Neuronal stem cell (in vitro differentiated cells): ENCODE measurements around the gene C14orf119.
A peak's percentile ranks its signal among the peaks of the same experiment; 100 is the strongest.
"Not testable (repeated sequence)": the region's sequence is repeated elsewhere in the genome, so short reads cannot be mapped to it uniquely, and the experiment has no call there.

Source experiments
- DNase-seq: peaks from one replicate; pipeline ENCODE4 v3.0.0-alpha.2; 2013; ENCODE audit warnings: low spot score
- H2AFZ ChIP-seq: one replicate; pipeline ENCODE4 v1.6.1; 2013; ENCODE audit warnings: mild to moderate bottlenecking, low read length, inconsistent platforms
- H2AK5ac ChIP-seq: 2 replicates; pipeline ENCODE4 v1.6.1; 2013; ENCODE audit warnings: low read depth, mild to moderate bottlenecking, inconsistent platforms, low read length, moderate library complexity, mixed read lengths
- H2BK120ac ChIP-seq: 2 replicates; pipeline ENCODE4 v1.6.1; 2013; ENCODE audit warnings: low read depth, mild to moderate bottlenecking, inconsistent platforms, low read length, moderate library complexity, mixed read lengths
- H2BK12ac ChIP-seq: one replicate; pipeline ENCODE4 v1.6.1; 2013; ENCODE audit warnings: low read length, inconsistent platforms
- H2BK15ac ChIP-seq: 2 replicates; pipeline ENCODE4 v1.6.1; 2013; ENCODE audit warnings: mild to moderate bottlenecking, low read length, inconsistent platforms, mixed read lengths
- H2BK5ac ChIP-seq: one replicate; pipeline ENCODE4 v1.6.1; 2013; ENCODE audit warnings: inconsistent platforms, mild to moderate bottlenecking, low read length, moderate library complexity
- H3K14ac ChIP-seq: one replicate; pipeline ENCODE4 v1.6.1; 2013; ENCODE audit warnings: low read length, inconsistent platforms
- H3K18ac ChIP-seq: 2 replicates; pipeline ENCODE4 v1.6.1; 2013; ENCODE audit warnings: low read length, inconsistent platforms
- H3K23ac ChIP-seq: 2 replicates; pipeline ENCODE4 v1.6.1; 2013; ENCODE audit warnings: low read depth, mild to moderate bottlenecking, mixed read lengths, low read length, inconsistent platforms; ENCODE audit not compliant: poor library complexity
- H3K27ac ChIP-seq: replicated peaks from 3 replicates; pipeline ENCODE4 v1.5.1; 2013; ENCODE audit warnings: low read length, inconsistent platforms
- H3K27me3 ChIP-seq, 3 experiments: 2 replicates each; pipeline ENCODE4 v1.6.1; 2013; ENCODE audit warnings: low read length in 3 of 3, mild to moderate bottlenecking in 2 of 3, inconsistent platforms in 1 of 3, low read depth in 1 of 3, mixed read lengths in 1 of 3, moderate library complexity in 1 of 3; ENCODE audit not compliant: control insufficient read depth in 3 of 3, insufficient read depth in 3 of 3
- H3K36me3 ChIP-seq, 2 donors: replicated peaks in 1 of 2; 2 replicates each; pipeline ENCODE4 v1.6.1; 2013; ENCODE audit warnings: low read length in 2 of 2; ENCODE audit not compliant: control insufficient read depth in 2 of 2, insufficient read depth in 2 of 2
- H3K4ac ChIP-seq: 2 replicates; pipeline ENCODE4 v1.6.1; 2013; ENCODE audit warnings: inconsistent platforms, mild to moderate bottlenecking, low read length, moderate library complexity
- H3K4me1 ChIP-seq, 2 donors: 1 replicate in 1 of 2; 2 replicates in 1 of 2; pipeline ENCODE4 v1.6.1; 2013; ENCODE audit warnings: low read length in 2 of 2, low read depth in 1 of 2; ENCODE audit not compliant: control insufficient read depth in 2 of 2, insufficient read depth in 1 of 2
- H3K4me2 ChIP-seq: one replicate; pipeline ENCODE4 v1.6.1; 2013; ENCODE audit warnings: mild to moderate bottlenecking, low read length, inconsistent platforms; ENCODE audit not compliant: insufficient read depth, poor library complexity, severe bottlenecking
- H3K4me3 ChIP-seq, 2 donors: 2 replicates each; pipeline ENCODE4 v1.5.1; 2013; ENCODE audit warnings: low read length in 2 of 2, mild to moderate bottlenecking in 2 of 2, inconsistent platforms in 1 of 2, moderate library complexity in 1 of 2
- H3K79me1 ChIP-seq: one replicate; pipeline ENCODE4 v1.6.1; 2013; ENCODE audit warnings: low read depth, mild to moderate bottlenecking, inconsistent platforms, low read length, moderate library complexity
- H3K9ac ChIP-seq: one replicate; pipeline ENCODE4 v1.6.1; 2013; ENCODE audit warnings: mild to moderate bottlenecking, low read depth, low read length, inconsistent platforms; ENCODE audit not compliant: poor library complexity
- H3K9me3 ChIP-seq, 2 donors: replicated peaks in 1 of 2; 2 replicates each; pipeline versions ENCODE3 to v1.6.1; 2013; ENCODE audit warnings: low read length in 2 of 2, mild to moderate bottlenecking in 2 of 2, inconsistent platforms in 1 of 2, low read depth in 1 of 2, mixed read lengths in 1 of 2, moderate library complexity in 1 of 2; ENCODE audit not compliant: control insufficient read depth in 2 of 2, insufficient read depth in 1 of 2
- H4K8ac ChIP-seq: one replicate; pipeline ENCODE4 v1.6.1; 2013; ENCODE audit warnings: low read depth, mild to moderate bottlenecking, inconsistent platforms, low read length, moderate library complexity
- H4K91ac ChIP-seq: one replicate; pipeline ENCODE4 v1.6.1; 2013; ENCODE audit warnings: low read length, low read depth, mild to moderate bottlenecking, inconsistent platforms; ENCODE audit not compliant: poor library complexity
- WGBS, 2 donors: extraction: QIAGEN DNeasy Blood & Tissue Kit; methylation state at CpG; one replicate each; pipeline ENCODE4 v1.1.7; 2013; ENCODE audit warnings: missing lambda C conversion rate in 2 of 2, mixed read lengths in 1 of 2; ENCODE audit not compliant: insufficient read length in 2 of 2, insufficient replicate concordance in 1 of 2; ENCODE audit errors: extremely low coverage in 2 of 2; 5-methylcytosine and 5-hydroxymethylcytosine counted together

C14orf119 gene

DNA sequence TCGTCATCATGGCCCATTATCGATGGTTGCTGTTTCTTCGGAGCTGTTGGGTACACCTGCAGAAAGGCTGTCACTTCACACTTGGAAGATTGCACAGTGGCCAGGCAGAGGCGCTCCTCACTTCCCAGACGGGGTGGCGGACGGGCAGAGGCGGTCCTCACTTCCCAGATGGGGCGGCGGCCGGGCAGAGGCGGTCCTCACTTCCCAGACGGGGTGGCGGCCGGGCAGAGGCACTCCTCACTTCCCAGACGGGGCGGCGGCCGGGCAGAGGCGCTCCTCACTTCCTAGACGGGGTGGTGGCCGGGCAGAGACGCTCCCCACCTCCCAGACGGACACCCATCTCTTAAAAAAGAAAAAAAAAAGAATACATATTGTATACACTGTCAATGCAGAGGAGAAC lies 12.9 kb downstream of the C14orf119 start:
- H2BK15ac ChIP-seq, H3K4me1 ChIP-seq, H2BK12ac ChIP-seq, H3K9me3 ChIP-seq, H4K8ac ChIP-seq, H3K23ac ChIP-seq, H2BK120ac ChIP-seq, H3K14ac ChIP-seq, H3K9ac ChIP-seq, H3K27ac ChIP-seq, H3K79me1 ChIP-seq, H2AK5ac ChIP-seq, H3K36me3 ChIP-seq, H3K18ac ChIP-seq, DNase-seq, H2BK5ac ChIP-seq, H3K4me2 ChIP-seq, H4K91ac ChIP-seq, H3K4me3 ChIP-seq, H3K4ac ChIP-seq, H2AFZ ChIP-seq: not testable (repeated sequence)
- peaks cover 0 to 12% (median 0%) of the 10 kb centered on the region in 3 experiments for H3K27me3 ChIP-seq
- no CpG with 5 or more reads among the region's 24 CpGs for WGBS, 2 donors

DNA sequence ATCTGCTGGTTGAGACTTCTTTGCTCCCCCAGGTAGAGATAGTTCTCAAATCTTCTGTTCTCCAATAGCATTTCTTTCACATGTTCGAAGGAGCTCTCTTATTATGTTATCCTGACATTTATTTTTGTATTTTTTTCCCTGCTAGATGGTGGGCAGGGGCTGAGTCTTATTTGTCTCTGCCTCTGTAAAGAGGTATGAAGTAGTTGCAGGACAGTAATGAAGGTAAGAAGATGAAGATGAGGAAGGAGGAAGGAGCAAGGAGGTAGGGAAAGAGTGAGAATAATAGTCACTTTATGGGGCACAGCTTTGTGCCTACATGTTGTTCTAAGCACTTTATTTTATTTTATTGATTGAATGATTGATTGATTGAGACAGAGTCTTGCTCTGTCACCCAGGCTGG lies 14.5 kb downstream of the C14orf119 start:
- no peak overlapping the region for H2BK15ac ChIP-seq
- WGBS, 2 donors: no CpG with 5 or more reads among the region's 1 CpG
- H2BK12ac ChIP-seq: no peak overlapping the region
- no peak overlapping the region for H3K4ac ChIP-seq
- H2BK5ac ChIP-seq: no peak overlapping the region
- H4K91ac ChIP-seq: no peak overlapping the region
- H4K8ac ChIP-seq: no peak overlapping the region
- peaks cover 9 to 10% of the 10 kb centered on the region in 2 donors for H3K4me1 ChIP-seq
- H3K36me3 ChIP-seq: no peaks in the 10 kb centered on the region
- DNase-seq: no peak
- H2AFZ ChIP-seq: no peak overlapping the region
- peaks cover 0 to 12% (median 0%) of the 10 kb centered on the region in 3 experiments for H3K27me3 ChIP-seq
- no peak overlapping the region for H3K4me2 ChIP-seq
- H3K23ac ChIP-seq: no peak overlapping the region
- H3K18ac ChIP-seq: no peak overlapping the region
- H3K9ac ChIP-seq: no peak overlapping the region
- H2BK120ac ChIP-seq: no peak overlapping the region
- H3K27ac ChIP-seq: no peak overlapping the region
- H2AK5ac ChIP-seq: no peak overlapping the region
- no peaks in the 10 kb centered on the region for H3K79me1 ChIP-seq
- peaks cover 0 to 2% of the 10 kb centered on the region in 2 donors for H3K9me3 ChIP-seq
- no peak overlapping the region for H3K14ac ChIP-seq
- no peak overlapping the region for H3K4me3 ChIP-seq

DNA sequence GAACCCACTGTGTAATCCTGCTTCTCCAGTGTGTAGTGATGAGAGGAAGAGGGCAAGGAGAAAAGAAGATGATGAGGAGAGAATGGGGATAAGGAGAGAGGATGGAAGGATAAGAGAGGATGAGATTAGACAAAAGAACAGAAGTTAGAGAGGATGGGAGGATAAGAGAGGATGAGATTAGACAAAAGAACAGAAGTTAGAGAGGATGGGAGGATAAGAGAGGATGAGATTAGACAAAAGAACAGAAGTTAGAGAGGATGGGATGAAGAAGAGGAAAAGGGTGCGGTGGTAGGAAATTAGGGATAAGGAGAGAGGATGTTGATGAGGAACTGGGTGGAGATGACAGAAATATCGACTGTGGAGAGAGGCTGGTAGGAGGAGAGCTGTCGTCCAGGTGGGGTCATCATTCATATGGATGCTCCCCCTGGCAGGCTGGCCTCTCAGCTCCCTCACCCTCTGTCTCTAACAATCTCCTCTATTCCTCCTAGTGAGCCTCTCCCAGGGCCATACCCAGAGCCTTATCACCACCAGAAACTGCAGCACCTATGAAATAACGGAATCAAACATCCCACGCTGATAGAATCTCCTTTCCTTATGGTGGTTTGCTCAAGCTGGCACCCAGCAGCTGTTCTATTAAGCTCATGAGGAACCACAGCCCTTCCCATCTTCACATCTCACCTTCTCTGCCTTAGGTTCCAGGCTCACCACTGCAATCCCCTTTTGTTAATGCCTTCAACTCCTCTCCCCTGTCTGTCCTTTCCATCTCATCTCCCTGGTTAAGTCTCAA lies 15.5 kb downstream of the C14orf119 start:
- Histone ChIP-seq H3K14ac (no peak overlapping the region), H3K27me3 (peaks cover 0 to 12% (median 0%) of the 10 kb centered on the region in 3 experiments), H3K9me3 (peaks cover 0 to 2% of the 10 kb centered on the region in 2 donors), H3K23ac (no peak overlapping the region), H2BK5ac (no peak overlapping the region), H4K8ac (no peak overlapping the region), H3K9ac (no peak overlapping the region), H2BK12ac (no peak overlapping the region), H4K91ac (no peak overlapping the region), H2AFZ (no peak overlapping the region), H3K18ac (no peak overlapping the region), H3K4me3 (no peak overlapping the region), H3K79me1 (no peaks in the 10 kb centered on the region), H3K27ac (no peak overlapping the region), H2BK15ac (no peak overlapping the region), H3K4ac (no peak overlapping the region), H2BK120ac (no peak overlapping the region), H2AK5ac (no peak overlapping the region), H3K4me1 (peaks cover 9 to 10% of the 10 kb centered on the region in 2 donors), H3K4me2 (no peak overlapping the region), H3K36me3 (no peaks in the 10 kb centered on the region)
- WGBS, 2 donors: 100% methylated on average over 1 to 2 of the region's 5 CpGs
- DNase-seq: no peak

DNA sequence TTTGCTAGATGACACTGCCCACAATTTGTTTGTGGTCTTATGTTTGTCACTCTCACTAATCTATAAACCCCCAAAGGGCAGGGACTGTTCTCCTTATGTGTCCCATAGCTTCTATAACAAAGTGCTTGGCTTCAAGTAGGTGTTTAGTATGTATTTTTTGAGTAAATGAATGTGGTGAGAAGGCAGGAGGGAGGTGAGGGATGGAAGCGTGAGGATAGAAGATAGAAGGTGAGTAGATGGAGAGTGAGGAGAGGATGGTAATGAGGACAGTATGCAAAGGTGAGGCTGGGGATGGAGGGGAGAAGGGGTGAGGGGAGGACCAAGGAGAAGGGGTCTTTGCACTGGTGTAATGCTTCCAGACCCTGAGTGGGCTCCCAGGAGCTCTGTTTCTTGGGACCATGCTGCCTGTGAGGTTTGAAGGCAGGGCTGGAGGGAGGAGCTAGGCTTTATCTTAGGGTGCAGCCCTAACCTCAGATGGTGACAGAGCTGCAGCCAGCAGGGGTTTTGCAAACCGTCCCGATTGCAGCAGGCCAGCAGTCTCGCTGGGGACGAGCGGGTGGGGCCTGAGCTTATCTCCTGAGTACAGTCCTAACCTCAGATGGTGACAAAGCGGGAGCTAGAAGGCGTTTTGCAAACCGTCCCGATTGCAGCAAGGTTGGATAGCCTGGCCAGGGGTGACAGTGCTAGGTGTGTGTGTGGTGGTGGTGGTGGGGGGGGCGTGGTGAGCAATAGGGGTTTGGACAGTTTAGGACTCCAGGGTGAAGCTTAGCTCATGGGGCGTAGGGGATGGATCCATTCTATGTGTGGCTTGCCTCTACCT lies 17.3 kb downstream of the C14orf119 start:
- Histone ChIP-seq H3K27me3 (peaks cover 0 to 12% (median 0%) of the 10 kb centered on the region in 3 experiments), H3K9me3 (peaks cover 0 to 2% of the 10 kb centered on the region in 2 donors), H2AK5ac (no peak overlapping the region), H3K4ac (no peak overlapping the region), H2BK12ac (no peak overlapping the region), H2BK15ac (no peak overlapping the region), H2BK120ac (no peak overlapping the region), H3K79me1 (no peaks in the 10 kb centered on the region), H3K36me3 (no peaks in the 10 kb centered on the region), H3K4me2 (no peak overlapping the region), H4K91ac (peak overlapping the region; percentile 19), H3K23ac (no peak overlapping the region), H3K4me1 (peaks cover 9 to 10% of the 10 kb centered on the region in 2 donors), H3K27ac (no peak overlapping the region), H4K8ac (no peak overlapping the region), H3K18ac (no peak overlapping the region), H2AFZ (no peak overlapping the region), H2BK5ac (no peak overlapping the region), H3K14ac (no peak overlapping the region), H3K4me3 (peak overlapping the region in 1 of 2 donors; percentile 49), H3K9ac (no peak overlapping the region)
- no peak for DNase-seq
- WGBS, 2 donors: 100% methylated on average over 1 of the region's 12 CpGs
